Heart left ventricle (tissue), 13 donors: ENCODE measurements around the gene ZBTB7B.

ENCODE experiments used
- POLR2A ChIP-seq, 2 donors: fragments of 450-650 bp; IDR thresholded peaks; one replicate each; pipeline ENCODE4 v1.6.1; 2017; ENCODE audit warnings: antibody characterized with exemption in 2 of 2, mild to moderate bottlenecking in 2 of 2, moderate library complexity in 2 of 2
- TF ChIP-seq, protein P1 (sequence below), 12 donors: fragments of 200-600 bp; sonication (generic) in 4 of 12; IDR thresholded peaks; one replicate each; pipeline versions ENCODE4 v1.5.0 to v1.8.0; 2018 to 2022; ENCODE audit warnings: antibody characterized with exemption in 12 of 12, mild to moderate bottlenecking in 5 of 12
- donor health status: ischemic (EF 13 %, LVEDD 7.1; RV severe dilation, severe dysfunction).
- donor health status: DM: no; HTN: yes; CAD: no.
- donor health status: DM: no; HTN: no; CAD: no.
- donor health status: ischemic (EF 25% LVEDD 6.9; RV normal size, moderate dysfunction).
- donor health status: ischemic (EF 25% LVEDD 5.7; RV mildly dilated, moderate dysfunction).
- donor health status: ischemic (EF 35%, LVEDD 5.7; RV mildly dilated, moderate dysfunction).
- donor health status: nonischemic (EF 11% LVEDD 7.7; RV severe dilation, severe dysfunction).
- donor health status: DM: yes; HTN: yes; CAD: no.
- donor health status: PGD.
- donor health status: ischemic (EF 29% LVEDD 5.4; RV normal size, mild dysfunction).
- donor health status: nonischemic (EF 23%, LVEDD 6.1; RV moderate dilation, normal function).

DNA sequence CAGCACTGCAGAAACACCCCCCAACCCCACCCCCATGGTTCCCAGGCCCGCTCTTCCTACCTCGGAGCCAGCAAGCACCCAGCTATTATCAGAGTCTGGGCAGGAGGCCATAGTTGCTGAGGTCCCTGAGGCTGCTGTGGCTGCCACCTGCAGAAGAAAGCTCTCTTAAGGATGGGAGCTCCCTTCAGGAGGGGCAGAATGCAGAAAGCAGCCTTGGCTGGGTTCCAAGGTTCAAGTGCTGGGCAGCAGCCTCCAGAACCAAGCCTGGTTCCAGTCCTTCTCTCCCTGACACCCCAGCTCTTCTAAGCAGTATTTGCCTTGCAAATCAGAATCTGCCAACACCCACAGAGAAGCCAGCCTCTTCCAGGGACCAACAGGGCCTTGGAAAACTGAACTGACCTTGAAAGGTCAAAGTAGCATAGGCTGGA lies 49.0 kb upstream of the ZBTB7B start:
- TF ChIP-seq POLR2A (IDR thresholded peaks at IDR 0.05), result no peak
- TF ChIP-seq, protein P1, sequence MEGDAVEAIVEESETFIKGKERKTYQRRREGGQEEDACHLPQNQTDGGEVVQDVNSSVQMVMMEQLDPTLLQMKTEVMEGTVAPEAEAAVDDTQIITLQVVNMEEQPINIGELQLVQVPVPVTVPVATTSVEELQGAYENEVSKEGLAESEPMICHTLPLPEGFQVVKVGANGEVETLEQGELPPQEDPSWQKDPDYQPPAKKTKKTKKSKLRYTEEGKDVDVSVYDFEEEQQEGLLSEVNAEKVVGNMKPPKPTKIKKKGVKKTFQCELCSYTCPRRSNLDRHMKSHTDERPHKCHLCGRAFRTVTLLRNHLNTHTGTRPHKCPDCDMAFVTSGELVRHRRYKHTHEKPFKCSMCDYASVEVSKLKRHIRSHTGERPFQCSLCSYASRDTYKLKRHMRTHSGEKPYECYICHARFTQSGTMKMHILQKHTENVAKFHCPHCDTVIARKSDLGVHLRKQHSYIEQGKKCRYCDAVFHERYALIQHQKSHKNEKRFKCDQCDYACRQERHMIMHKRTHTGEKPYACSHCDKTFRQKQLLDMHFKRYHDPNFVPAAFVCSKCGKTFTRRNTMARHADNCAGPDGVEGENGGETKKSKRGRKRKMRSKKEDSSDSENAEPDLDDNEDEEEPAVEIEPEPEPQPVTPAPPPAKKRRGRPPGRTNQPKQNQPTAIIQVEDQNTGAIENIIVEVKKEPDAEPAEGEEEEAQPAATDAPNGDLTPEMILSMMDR (IDR thresholded peaks at IDR 0.05), result no peak
